Measurements from ENCODE around the gene TICAM2. TPM values are rescaled to one million over a fixed set of nuclear protein-coding genes. Genes with fewer than 3 reads are reported as not detected.

TICAM2 gene
- total RNA-seq, 1 experiment from 2014 or later, result 1.0 TPM

DNA sequence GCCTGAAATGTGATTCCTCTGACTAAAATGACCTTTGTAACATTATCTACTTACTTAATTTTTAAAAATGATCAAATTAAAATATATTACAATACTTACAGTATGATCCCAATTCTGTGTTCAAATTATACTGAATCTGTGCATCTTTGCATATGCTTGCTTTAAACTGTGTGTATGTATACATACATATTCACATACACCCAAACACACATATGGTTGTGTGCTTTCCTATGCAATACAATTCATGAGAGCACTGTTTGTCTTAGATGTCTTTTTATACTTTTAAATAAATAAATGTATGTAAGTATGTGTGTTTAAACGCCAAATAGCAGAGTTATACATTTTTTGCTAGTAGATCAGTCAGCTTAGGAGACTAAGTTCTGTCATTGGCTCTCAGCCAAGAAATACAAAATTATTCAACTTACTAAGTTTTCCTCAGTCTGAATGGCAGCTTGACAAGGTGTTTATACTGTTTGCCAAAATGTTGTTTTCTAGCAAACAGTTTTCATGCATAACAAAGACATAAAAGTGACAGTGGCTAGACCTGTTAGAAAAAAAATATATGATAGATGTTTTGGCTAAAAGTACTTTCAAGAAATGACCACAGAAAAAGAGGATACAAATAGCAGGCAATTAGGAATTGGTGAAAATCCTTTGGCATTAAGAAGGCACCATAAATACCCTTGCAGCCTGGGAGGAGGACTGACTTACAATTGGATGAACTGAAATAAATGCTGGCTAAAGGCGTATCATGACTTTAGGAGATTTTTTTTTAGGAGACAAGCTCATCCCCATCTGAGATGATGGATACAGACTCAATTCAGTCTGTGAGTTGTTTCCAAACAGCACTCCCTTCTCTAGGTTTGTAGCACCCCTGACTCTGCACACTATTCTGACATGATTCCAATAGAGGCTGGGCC is 7.9 kb downstream of the TICAM2 start:
- CTCF ChIA-PET, result no interaction called here

DNA sequence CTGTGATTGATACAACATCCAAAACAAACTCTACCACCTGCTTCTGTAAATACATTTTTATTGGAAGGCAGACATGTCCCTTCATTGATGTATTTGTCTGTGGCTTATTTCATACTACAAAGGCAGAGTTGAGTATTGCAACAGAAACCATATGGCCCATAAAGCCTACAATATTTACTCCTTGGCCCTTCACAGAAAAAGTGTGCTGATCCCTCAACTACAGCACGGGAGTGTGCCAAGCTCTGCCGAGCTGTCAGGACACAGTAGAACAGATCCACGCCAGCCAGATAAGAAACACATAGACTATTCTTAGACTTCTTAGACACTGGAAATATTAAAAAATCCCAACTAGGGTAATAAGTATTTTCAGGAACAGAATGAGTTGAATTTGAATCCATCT is 13.2 kb downstream of the TICAM2 start:
- H3K36me3 Mint-ChIP-seq, result no peaks in the 10 kb centered on the region
- DNase-seq (ENCODE audit: low spot score), result no peak
- no peak overlapping the region for H3K4me3 Mint-ChIP-seq
- H3K9me3 Mint-ChIP-seq, result no peaks in the 10 kb centered on the region
- H3K4me1 Mint-ChIP-seq, result no peaks in the 10 kb centered on the region
- no peak for ATAC-seq
- no peak overlapping the region for H3K27ac Mint-ChIP-seq
- CTCF ChIA-PET, result interaction anchor here (1.0 kb wide), 1 partner anchor 277 kb away, joined by 3 read pairs; no protein-coding TSS in a partner anchor
- no peaks in the 10 kb centered on the region for H3K27me3 Mint-ChIP-seq (ENCODE audit: low read depth)
- POLR2A ChIA-PET, result no interaction called here
- TF ChIP-seq NFE2L1 (CRISPR knock-in tag; IDR thresholded peaks at IDR 0.05), result no peak
- TF ChIP-seq ZBTB21 (CRISPR knock-in tag; IDR thresholded peaks at IDR 0.05; ENCODE audit: borderline replicate concordance), result no peak
- TF ChIP-seq OVOL2 (CRISPR knock-in tag; IDR thresholded peaks at IDR 0.05; ENCODE audit: borderline replicate concordance), result no peak
- TF ChIP-seq USF1 (CRISPR knock-in tag; IDR thresholded peaks at IDR 0.05), result no peak
- no peak for TF ChIP-seq PRRX2 (CRISPR knock-in tag; IDR thresholded peaks at IDR 0.05)
- no peak for TF ChIP-seq GABPB1 (CRISPR knock-in tag; IDR thresholded peaks at IDR 0.05)
- no peak for TF ChIP-seq CBFB (CRISPR knock-in tag; IDR thresholded peaks at IDR 0.05; ENCODE audit: low read depth)
- TF ChIP-seq ZNF423 (CRISPR knock-in tag; IDR thresholded peaks at IDR 0.05), result no peak
- TF ChIP-seq AFF4 (CRISPR knock-in tag; IDR thresholded peaks at IDR 0.05; ENCODE audit: borderline replicate concordance), result no peak
- no peak for TF ChIP-seq SOX15 (CRISPR knock-in tag; IDR thresholded peaks at IDR 0.05)
- TF ChIP-seq ZNF219 (CRISPR knock-in tag; IDR thresholded peaks at IDR 0.05; ENCODE audit: borderline replicate concordance), result no peak
- no peak for TF ChIP-seq MYBL2 (CRISPR knock-in tag; IDR thresholded peaks at IDR 0.05)
- TF ChIP-seq TCF7 (CRISPR knock-in tag; IDR thresholded peaks at IDR 0.05; ENCODE audit: low read depth), result no peak

More for the DNA sequence above, 7.9 kb downstream of the TICAM2 start:
- Mint-ChIP-seq H3K36me3 (no peaks in the 10 kb centered on the region), H3K27me3 (ENCODE audit: low read depth) (no peaks in the 10 kb centered on the region), H3K4me1 (peaks cover 1% of the 10 kb centered on the region), H3K4me3 (no peak overlapping the region), H3K27ac (no peak overlapping the region), H3K9me3 (no peaks in the 10 kb centered on the region)
- DNase-seq (ENCODE audit: low spot score) (no peak), ATAC-seq (no peak)
- TF ChIP-seq ZNF425 (CRISPR knock-in tag; conservative IDR thresholded peaks at IDR 0.05), result no peak
- no peak for TF ChIP-seq ZNF121 (CRISPR knock-in tag; IDR thresholded peaks at IDR 0.05)
- no peak for TF ChIP-seq GRHL2 (CRISPR knock-in tag; IDR thresholded peaks at IDR 0.05; ENCODE audit: insufficient replicate concordance, severe bottlenecking)
- TF ChIP-seq, protein P1, sequence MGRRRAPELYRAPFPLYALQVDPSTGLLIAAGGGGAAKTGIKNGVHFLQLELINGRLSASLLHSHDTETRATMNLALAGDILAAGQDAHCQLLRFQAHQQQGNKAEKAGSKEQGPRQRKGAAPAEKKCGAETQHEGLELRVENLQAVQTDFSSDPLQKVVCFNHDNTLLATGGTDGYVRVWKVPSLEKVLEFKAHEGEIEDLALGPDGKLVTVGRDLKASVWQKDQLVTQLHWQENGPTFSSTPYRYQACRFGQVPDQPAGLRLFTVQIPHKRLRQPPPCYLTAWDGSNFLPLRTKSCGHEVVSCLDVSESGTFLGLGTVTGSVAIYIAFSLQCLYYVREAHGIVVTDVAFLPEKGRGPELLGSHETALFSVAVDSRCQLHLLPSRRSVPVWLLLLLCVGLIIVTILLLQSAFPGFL (CRISPR knock-in tag; IDR thresholded peaks at IDR 0.05; ENCODE audit: borderline replicate concordance), result no peak
- TF ChIP-seq TCF7 (CRISPR knock-in tag; IDR thresholded peaks at IDR 0.05; ENCODE audit: low read depth), result no peak
- no peak for TF ChIP-seq ESRRA (CRISPR knock-in tag; IDR thresholded peaks at IDR 0.05; ENCODE audit: borderline replicate concordance)
- no peak for TF ChIP-seq FOXK1 (CRISPR knock-in tag; IDR thresholded peaks at IDR 0.05)
- TF ChIP-seq MYBL2 (CRISPR knock-in tag; IDR thresholded peaks at IDR 0.05), result no peak
- no peak for TF ChIP-seq NR2C2 (CRISPR knock-in tag; IDR thresholded peaks at IDR 0.05)
- POLR2A ChIA-PET, result no interaction called here
